Activated naive CD8-positive, alpha-beta T cell treated with anti-CD3 and anti-CD28 coated beads, Interleukin-2, amount 10 ng/mL, durations not matched to agents 7 days and 5 days (primary cell): Measurements from ENCODE around the gene RNF166. TPM values are rescaled to one million over a fixed set of nuclear protein-coding genes. Genes with fewer than 3 reads are reported as not detected.

ENCODE experiments used
- ATAC-seq: fragments of 150-1000 bp; cut with Tn5 transposase; one replicate; pipeline ENCODE4 v1.10.0; 2021; ENCODE audit warnings: low read depth, moderate library complexity
- POLR2A ChIA-PET: fragments of 350-600 bp; sonication (Branson Sonifier 250); formaldehyde crosslinking; loops from one replicate; lab custom pipeline; 2021; ENCODE audit warnings: antibody characterized with exemption; lab: Charles Lee
- DNase-seq: peaks from one replicate; pipeline ENCODE4 v3.0.0; 2021
- H3K27ac Mint-ChIP-seq: one replicate; pipeline ENCODE4 v1.8.0; 2022; ENCODE audit warnings: mild to moderate bottlenecking, mixed read lengths
- H3K27me3 Mint-ChIP-seq: one replicate; pipeline ENCODE4 v1.8.0; 2022; ENCODE audit warnings: mild to moderate bottlenecking, moderate library complexity, mixed read lengths
- H3K36me3 Mint-ChIP-seq: one replicate; pipeline ENCODE4 v1.8.0; 2021; ENCODE audit warnings: mild to moderate bottlenecking, mixed read lengths
- H3K4me1 Mint-ChIP-seq: one replicate; pipeline ENCODE4 v1.8.0; 2021; ENCODE audit warnings: mixed read lengths
- H3K4me3 Mint-ChIP-seq: one replicate; pipeline ENCODE4 v1.8.0; 2022; ENCODE audit warnings: mild to moderate bottlenecking, moderate library complexity, mixed read lengths
- H3K9me3 Mint-ChIP-seq: one replicate; pipeline ENCODE4 v1.8.0; 2021; ENCODE audit warnings: mixed read lengths
- total RNA-seq, 2 experiments: library from RNA; stranded (reverse); gene quantifications; one replicate each; pipeline ENCODE4 v1.2.3, GENCODE V29; 2021

RNF166 gene
- total RNA-seq, 2 experiments from 2014 or later, result 227 to 229 TPM

DNA sequence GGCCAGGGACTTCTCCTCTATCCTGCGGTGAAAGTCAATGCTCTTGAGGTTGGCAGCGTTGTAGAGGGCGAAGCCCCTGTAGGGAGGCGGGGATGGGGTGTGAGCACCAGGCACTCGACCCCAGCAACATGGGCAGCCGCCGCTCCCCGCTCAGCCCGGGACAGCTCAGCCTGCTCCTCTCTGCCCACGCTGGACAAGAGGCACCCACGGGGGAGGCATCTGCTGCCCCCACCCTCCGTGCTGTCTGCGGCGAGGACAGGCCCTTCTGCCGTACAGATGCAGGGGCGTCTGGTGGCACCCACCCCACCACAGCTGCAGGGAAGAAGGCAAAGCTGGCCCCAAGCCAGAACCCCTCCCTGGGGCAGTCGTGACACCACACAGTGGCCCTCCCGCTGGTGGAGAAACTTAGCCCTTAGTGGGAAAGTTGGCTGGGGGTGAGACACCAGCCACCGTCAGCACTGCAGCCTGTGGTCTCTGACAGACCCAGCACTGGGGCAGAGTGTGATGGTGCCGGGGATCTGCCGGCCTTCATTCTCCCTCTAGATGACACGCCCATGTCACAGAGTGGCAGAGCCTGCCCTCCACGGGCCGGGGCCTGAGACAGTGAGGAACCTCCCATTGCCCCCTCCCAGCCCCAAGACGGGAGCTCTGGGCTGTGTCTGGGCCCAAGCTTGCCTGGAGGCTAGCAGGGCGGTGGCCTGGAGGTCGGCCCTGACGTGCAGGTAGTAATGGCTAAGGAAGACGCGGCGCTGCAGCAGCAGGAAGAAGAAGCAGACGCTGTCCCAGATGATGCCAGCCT is 19.6 kb upstream of the RNF166 start:
- Mint-ChIP-seq H3K9me3 (no peaks in the 10 kb centered on the region), H3K27me3 (no peaks in the 10 kb centered on the region), H3K36me3 (peaks cover 8% of the 10 kb centered on the region), H3K4me3 (no peak overlapping the region), H3K27ac (no peak overlapping the region), H3K4me1 (peaks cover 1% of the 10 kb centered on the region)
- POLR2A ChIA-PET, result no interaction called here
- DNase-seq (no peak), ATAC-seq (no peak)

DNA sequence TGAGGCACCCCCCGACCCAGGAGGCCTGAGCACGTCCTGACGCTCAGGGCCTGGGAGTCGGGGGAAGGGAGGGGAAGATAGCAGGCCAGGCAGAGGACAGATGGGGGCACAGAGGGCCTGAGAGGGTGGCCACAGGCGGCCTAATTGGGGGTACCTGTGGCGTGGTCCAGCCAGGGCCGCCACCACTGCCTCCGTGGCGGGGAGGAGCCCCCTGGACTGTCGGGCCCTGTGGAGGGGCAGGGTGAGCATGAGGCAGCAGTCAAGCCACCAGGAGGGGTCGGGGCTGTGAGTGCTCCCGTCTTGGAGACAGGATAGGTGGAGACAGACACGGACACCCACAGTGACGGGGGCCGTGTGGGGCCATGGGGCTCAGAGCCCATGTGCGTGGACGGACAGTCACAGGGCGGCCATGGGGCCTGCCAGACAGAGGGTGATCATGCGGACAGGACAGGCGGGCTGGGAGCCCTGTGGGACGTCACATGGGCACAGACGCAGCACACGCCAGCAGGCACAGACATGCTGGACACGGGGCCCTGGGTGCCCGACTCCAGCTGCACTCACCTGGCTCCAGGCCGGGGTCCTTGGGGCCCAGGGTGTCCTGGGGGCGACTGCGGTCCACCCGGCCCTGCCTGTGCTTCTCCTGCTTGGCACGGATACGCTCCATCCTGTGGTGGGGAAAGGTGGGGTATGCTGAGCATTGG is 18.8 kb upstream of the RNF166 start:
- H3K9me3 Mint-ChIP-seq, result no peaks in the 10 kb centered on the region
- DNase-seq, result no peak
- no peaks in the 10 kb centered on the region for H3K27me3 Mint-ChIP-seq
- no peak for ATAC-seq
- no peak overlapping the region for H3K27ac Mint-ChIP-seq
- H3K36me3 Mint-ChIP-seq, result peaks cover 8% of the 10 kb centered on the region
- H3K4me1 Mint-ChIP-seq, result peaks cover 1% of the 10 kb centered on the region
- H3K4me3 Mint-ChIP-seq, result no peak overlapping the region
- POLR2A ChIA-PET, result no interaction called here

DNA sequence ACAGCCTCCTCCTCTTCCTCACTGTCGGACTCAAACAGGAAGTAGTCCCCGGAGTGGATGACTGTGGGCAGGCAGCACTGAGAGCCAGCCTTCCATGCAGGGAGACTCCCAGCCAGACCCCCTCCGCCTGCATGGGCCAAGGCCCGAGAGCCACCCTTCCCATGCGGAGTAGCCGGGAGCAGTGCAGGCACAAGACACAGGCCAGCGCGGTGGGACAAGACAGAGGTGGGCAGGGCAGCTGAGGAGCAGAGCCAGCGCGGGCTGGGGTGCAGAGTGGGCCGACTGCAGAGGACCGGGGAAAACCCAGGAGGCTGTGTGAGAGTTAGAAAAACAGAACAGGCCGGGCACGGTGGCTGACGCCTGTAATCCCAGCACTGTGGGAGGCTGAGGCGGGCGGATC is 17.7 kb upstream of the RNF166 start:
- no peak for ATAC-seq
- Mint-ChIP-seq H3K9me3 (no peaks in the 10 kb centered on the region), H3K27ac (no peak overlapping the region), H3K36me3 (peaks cover 10% of the 10 kb centered on the region), H3K4me3 (no peak overlapping the region), H3K27me3 (no peaks in the 10 kb centered on the region), H3K4me1 (peaks cover 2% of the 10 kb centered on the region)
- POLR2A ChIA-PET, result no interaction called here
- DNase-seq, result no peak

DNA sequence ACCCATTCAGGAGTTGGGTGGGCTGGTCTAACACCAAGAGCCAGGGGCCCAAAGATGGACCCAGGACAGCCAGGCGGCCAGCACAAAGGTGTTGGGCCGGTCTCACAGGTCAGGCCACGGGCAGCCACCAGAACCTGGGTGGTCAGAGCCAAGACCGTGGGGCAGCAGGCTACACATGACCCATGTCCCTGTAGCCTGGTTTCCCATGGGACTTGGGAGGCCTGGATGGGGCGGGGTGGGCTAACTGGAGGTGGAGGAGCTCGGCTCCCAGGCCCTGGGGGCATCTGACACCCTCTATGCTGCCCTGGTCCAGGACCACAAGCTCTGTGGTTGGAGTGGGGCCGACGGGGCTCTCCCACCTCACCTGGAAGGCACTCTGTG is 17.3 kb upstream of the RNF166 start:
- POLR2A ChIA-PET, result no interaction called here

DNA sequence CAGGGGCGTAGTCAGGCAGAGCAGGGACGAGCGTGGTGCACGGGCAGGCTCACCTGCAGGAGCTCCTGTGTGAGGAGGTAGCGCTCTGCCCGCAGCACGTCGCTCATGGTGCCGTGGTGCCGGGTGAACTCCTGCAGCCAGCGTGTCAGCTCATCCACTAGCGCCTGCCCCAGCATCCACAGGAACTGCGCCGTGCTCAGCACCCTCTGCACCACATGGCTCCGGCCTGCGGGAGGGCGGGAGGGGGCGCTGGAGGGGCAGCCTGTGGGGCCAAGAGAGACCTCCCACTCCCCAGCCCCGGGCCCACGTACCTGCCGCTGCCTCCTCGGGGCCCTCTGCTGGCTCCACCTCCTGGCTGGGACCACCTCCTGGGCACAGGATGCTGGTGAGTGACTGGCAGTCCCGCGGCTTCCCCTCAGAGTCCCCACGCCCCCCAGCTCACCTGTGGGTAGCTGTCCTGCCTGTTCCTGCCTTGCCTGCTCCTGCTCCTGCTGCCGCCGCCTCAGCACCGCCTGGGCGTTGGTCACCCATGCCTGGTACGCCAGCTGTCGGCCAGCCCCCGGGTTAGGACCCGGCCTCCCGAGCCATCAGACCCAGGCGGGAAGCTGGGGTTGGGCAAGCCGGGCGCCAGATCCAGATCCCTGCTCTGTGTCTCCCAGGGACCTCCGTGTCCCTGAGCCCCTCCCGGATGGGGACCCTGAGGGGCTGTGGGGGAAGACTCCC is 16.7 kb upstream of the RNF166 start:
- H3K9me3 Mint-ChIP-seq, result no peaks in the 10 kb centered on the region
- H3K36me3 Mint-ChIP-seq, result peaks cover 10% of the 10 kb centered on the region
- no peaks in the 10 kb centered on the region for H3K27me3 Mint-ChIP-seq
- peaks cover 2% of the 10 kb centered on the region for H3K4me1 Mint-ChIP-seq
- no peak for DNase-seq
- no peak overlapping the region for H3K4me3 Mint-ChIP-seq
- ATAC-seq, result no peak
- no peak overlapping the region for H3K27ac Mint-ChIP-seq
- POLR2A ChIA-PET, result no interaction called here

More for the DNA sequence above, 17.3 kb upstream of the RNF166 start:
- no peak for DNase-seq
- Mint-ChIP-seq H3K27me3 (no peaks in the 10 kb centered on the region), H3K27ac (no peak overlapping the region), H3K36me3 (peaks cover 10% of the 10 kb centered on the region), H3K4me3 (no peak overlapping the region), H3K4me1 (peaks cover 2% of the 10 kb centered on the region), H3K9me3 (no peaks in the 10 kb centered on the region)
- ATAC-seq, result no peak

DNA sequence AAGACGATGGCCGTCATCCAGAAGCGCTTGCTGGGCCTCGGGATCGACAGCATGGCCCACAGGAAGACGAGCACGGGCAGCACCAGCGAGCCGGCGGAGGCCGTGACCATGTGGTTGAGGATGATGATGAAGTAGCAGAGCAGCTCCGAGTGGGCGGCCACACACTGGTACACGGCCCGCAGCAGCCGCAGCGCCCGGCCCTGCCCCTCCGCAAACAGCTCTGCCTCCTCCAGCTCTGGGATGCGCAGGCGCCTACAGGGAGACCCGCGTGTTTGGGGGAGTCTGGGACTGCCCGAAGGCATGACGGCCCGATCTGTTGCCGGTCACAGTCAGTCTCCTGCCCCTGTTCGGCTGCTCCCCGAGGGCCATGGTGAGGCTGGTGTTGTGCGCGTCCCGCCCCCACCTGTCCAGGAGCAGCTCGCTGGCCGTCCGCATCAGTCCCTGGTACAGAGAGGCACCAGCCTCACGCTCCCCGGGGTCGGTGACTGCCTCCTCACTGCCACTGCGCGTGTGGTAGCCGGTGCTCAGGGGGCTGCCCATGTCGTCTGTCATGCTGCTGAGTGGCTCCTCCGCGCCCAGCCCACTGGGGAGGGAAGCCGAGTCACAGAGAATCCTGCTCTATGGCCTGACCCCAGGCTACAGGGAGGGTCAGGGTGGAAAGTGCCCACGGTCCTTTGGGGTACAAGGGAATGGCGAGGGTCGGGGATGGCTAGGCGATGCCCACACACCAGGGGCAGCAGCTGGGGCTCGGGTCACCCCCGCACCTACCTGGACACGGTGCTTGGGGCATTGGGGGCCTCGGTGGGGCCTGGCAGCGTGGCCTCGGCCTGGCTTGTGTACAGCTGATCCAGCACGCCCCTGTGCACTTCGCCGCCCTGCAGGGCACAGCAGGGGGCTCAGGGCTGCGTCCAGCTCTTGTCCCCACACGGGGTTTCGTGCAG is 15.9 kb upstream of the RNF166 start:
- DNase-seq (no peak), ATAC-seq (no peak)
- Mint-ChIP-seq H3K4me1 (peaks cover 2% of the 10 kb centered on the region), H3K9me3 (no peaks in the 10 kb centered on the region), H3K36me3 (peaks cover 13% of the 10 kb centered on the region), H3K27me3 (no peaks in the 10 kb centered on the region), H3K4me3 (no peak overlapping the region), H3K27ac (no peak overlapping the region)
- POLR2A ChIA-PET, result no interaction called here

DNA sequence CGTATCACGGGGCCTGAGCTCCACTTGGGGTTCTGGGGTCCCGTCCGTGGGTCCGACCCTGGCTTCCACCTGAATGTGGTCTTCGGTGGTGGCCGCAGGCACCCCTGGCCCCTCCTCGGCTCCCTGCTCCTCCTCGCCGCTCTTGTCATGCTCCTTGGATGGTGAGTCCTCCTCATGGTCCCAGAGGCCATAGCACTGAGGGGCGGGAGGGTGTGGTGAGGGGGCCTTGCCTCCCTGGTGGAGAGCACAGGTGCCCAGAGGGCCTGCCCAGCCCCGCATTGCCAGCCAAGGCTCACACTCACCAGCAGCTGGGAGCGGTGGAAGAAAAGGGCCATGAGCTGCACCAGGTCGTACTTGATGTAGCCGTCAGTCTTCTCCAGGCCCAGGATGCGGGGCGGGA is 15.0 kb upstream of the RNF166 start:
- Mint-ChIP-seq H3K36me3 (peaks cover 12% of the 10 kb centered on the region), H3K9me3 (no peaks in the 10 kb centered on the region), H3K27ac (no peak overlapping the region), H3K4me3 (no peak overlapping the region), H3K4me1 (peaks cover 2% of the 10 kb centered on the region), H3K27me3 (no peaks in the 10 kb centered on the region)
- DNase-seq (no peak), ATAC-seq (no peak)
- POLR2A ChIA-PET, result no interaction called here

DNA sequence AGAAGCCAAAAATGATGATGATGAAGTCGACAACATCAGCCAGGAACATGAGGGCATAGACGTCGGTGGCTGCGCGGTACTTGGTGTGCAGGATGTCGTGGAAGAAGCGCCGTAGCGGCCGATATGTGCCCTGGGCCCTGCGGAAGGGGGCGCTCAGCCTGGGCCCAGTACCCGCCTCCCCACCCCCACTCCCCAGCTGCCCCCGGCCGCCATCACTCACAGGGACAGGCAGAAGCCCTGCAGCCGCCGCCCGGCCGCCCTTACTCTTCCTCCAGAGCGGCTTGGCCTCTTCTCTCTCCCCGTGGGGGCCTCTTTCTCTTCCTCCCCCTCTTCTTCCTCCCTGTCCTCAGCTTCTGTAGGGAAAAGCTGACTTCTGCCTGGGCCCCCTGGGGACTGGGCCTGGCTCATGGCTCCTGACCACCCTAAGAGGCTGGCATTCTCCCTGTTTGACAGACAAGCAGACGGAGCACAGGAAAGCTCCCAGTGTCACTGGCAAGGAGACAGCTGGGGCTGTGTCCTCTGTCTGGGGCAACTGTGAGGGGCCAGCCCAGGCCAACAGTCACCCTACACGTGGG is 14.3 kb upstream of the RNF166 start:
- Mint-ChIP-seq H3K36me3 (peaks cover 10% of the 10 kb centered on the region), H3K27ac (peak overlapping the region; percentile 20), H3K4me3 (no peak overlapping the region), H3K27me3 (no peaks in the 10 kb centered on the region), H3K9me3 (no peaks in the 10 kb centered on the region), H3K4me1 (peaks cover 2% of the 10 kb centered on the region)
- DNase-seq (no peak), ATAC-seq (no peak)
- POLR2A ChIA-PET, result no interaction called here

DNA sequence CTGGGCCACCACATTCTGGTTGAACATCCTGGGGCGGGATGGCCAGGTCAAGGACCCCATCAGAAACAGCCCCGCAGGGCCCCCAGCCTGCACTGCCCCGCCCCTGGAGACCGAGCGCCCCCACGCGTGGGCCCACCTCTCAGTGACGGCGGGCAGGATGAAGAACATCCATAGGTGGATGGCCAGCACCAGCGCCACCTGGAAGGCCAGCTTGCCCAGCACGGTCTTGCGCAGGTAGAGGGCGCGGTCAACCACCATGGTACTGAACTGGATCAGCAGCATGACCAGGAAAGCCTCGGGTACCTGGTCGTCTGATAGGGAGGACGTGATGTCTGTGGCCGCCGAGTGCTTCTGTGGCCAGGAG is 13.7 kb upstream of the RNF166 start:
- Mint-ChIP-seq H3K27me3 (no peaks in the 10 kb centered on the region), H3K4me1 (peaks cover 2% of the 10 kb centered on the region), H3K27ac (no peak overlapping the region), H3K9me3 (no peaks in the 10 kb centered on the region), H3K4me3 (no peak overlapping the region), H3K36me3 (peaks cover 12% of the 10 kb centered on the region)
- DNase-seq, result no peak
- ATAC-seq, result no peak
- POLR2A ChIA-PET, result no interaction called here

DNA sequence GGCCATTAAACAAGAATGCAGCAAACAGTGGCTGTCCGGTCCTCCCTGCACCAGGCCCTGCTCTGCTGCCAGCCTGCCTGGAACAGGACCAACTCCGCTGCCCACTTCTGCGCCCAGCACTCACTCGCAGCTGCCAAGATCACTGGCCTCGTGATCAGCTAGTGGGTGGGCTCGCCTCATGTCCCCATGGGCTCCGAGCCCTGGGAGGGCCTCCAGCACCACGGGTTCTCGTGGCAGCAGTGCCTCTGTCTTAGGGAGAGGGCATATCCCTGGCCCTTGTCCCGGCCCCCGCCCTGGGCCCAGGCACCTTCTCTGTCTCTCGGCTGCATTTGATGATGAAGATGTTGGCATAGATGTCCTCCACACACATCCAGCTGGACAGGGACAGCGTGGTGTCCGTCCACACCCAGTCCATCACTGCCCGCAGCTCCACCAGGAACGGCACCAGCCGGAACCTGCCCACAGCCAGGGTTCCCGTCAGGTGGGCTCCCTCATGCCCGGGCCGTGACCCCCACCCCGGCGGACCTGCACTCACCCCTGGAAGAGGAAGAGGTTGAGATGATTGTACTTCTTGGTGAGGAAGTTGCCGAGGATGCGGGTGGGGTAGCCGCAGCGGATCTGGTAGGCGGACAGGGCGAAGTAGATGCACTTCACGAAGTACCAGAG is 13.2 kb upstream of the RNF166 start:
- Mint-ChIP-seq H3K27me3 (no peaks in the 10 kb centered on the region), H3K4me3 (no peak overlapping the region), H3K27ac (no peak overlapping the region), H3K36me3 (peaks cover 10% of the 10 kb centered on the region), H3K9me3 (no peaks in the 10 kb centered on the region), H3K4me1 (peaks cover 2% of the 10 kb centered on the region)
- no peak for ATAC-seq
- POLR2A ChIA-PET, result no interaction called here
- no peak for DNase-seq

DNA sequence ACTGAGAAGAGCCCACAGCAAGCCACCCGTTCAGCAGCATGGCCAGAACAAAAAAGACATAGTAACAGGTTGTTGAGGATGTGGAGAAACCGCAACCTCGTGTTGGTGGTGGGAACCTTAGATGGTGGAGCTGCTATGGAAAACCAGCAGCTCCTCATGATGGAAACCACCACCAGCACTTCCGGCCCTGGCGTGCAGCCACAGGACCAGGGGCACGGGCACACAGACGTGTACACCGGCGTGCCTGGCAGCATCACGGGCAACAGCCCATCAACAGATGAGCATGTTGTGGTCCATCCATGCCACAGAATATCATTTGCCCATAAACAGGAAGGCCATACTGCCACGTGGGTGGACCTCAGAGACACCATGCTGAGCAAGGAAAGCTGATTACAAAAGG is 12.0 kb upstream of the RNF166 start:
- H3K27ac Mint-ChIP-seq, result no peak overlapping the region
- peaks cover 2% of the 10 kb centered on the region for H3K4me1 Mint-ChIP-seq
- H3K27me3 Mint-ChIP-seq, result no peaks in the 10 kb centered on the region
- H3K36me3 Mint-ChIP-seq, result peaks cover 10% of the 10 kb centered on the region
- POLR2A ChIA-PET, result no interaction called here
- no peak overlapping the region for H3K4me3 Mint-ChIP-seq
- ATAC-seq (no peak), DNase-seq (no peak)
- H3K9me3 Mint-ChIP-seq, result no peaks in the 10 kb centered on the region

DNA sequence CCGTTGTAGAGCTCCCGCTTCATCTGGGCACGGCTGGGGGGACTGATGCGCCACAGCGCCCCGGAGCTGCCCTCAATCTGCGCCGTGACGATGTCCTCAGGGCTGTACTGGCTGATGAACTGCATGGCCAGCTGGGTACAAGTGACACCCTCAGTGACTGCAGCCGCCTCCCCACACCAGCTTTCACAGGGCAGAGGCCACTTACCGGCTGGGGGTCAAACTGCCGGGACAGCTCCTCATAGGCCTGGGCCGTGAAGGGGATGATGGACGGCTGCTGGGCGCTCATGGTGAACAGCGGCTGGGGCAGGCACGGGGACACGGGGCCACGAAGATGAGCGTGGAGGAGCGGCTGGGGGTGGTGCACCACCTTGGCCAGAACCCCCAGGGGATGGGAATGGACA is 10.4 kb upstream of the RNF166 start:
- Mint-ChIP-seq H3K36me3 (peaks cover 10% of the 10 kb centered on the region), H3K9me3 (no peaks in the 10 kb centered on the region), H3K4me1 (peaks cover 2% of the 10 kb centered on the region), H3K27me3 (no peaks in the 10 kb centered on the region), H3K27ac (no peak overlapping the region), H3K4me3 (no peak overlapping the region)
- POLR2A ChIA-PET, result no interaction called here
- DNase-seq (no peak), ATAC-seq (no peak)
